A673 (cell line): ENCODE data around the gene UTP4.

Source experiments
- EZH2 ChIP-seq: fragments of 200-600 bp; sonication (generic); IDR thresholded peaks from 2 replicates; pipeline ENCODE4 v1.6.1; 2017; ENCODE audit warnings: borderline replicate concordance, low read depth, mild to moderate bottlenecking, mixed read lengths, antibody characterized with exemption, low read length; ENCODE audit not compliant: poor library complexity, severe bottlenecking
- TF ChIP-seq, protein P1 (sequence below): fragments of 300-800, 200-600 bp; sonication (generic); conservative IDR thresholded peaks from 2 replicates; pipeline ENCODE4 v1.5.1; 2017; ENCODE audit warnings: low read depth, mild to moderate bottlenecking, antibody characterized with exemption, low read length, moderate library complexity, mixed read lengths

DNA sequence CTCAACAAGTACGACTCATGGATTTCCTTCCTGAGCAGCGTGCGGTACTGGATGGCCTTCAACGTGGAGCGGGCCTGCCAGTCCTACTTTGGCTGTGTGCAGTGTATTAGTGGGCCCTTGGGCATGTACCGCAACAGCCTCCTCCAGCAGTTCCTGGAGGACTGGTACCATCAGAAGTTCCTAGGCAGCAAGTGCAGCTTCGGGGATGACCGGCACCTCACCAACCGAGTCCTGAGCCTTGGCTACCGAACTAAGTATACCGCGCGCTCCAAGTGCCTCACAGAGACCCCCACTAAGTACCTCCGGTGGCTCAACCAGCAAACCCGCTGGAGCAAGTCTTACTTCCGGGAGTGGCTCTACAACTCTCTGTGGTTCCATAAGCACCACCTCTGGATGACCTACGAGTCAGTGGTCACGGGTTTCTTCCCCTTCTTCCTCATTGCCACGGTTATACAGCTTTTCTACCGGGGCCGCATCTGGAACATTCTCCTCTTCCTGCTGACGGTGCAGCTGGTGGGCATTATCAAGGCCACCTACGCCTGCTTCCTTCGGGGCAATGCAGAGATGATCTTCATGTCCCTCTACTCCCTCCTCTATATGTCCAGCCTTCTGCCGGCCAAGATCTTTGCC, 18.0 kb upstream of the UTP4 start:
- TF ChIP-seq, protein P1, sequence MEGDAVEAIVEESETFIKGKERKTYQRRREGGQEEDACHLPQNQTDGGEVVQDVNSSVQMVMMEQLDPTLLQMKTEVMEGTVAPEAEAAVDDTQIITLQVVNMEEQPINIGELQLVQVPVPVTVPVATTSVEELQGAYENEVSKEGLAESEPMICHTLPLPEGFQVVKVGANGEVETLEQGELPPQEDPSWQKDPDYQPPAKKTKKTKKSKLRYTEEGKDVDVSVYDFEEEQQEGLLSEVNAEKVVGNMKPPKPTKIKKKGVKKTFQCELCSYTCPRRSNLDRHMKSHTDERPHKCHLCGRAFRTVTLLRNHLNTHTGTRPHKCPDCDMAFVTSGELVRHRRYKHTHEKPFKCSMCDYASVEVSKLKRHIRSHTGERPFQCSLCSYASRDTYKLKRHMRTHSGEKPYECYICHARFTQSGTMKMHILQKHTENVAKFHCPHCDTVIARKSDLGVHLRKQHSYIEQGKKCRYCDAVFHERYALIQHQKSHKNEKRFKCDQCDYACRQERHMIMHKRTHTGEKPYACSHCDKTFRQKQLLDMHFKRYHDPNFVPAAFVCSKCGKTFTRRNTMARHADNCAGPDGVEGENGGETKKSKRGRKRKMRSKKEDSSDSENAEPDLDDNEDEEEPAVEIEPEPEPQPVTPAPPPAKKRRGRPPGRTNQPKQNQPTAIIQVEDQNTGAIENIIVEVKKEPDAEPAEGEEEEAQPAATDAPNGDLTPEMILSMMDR, result no peak
- TF ChIP-seq EZH2, result no peak
